Neuron (in vitro differentiated cells): ENCODE results near the gene APPBP2.
A peak's percentile ranks its signal among the peaks of the same experiment; 100 is the strongest.

Experiments
- H2AFZ ChIP-seq: one replicate; pipeline ENCODE4 v1.6.1; 2013; ENCODE audit warnings: low read depth, mild to moderate bottlenecking, inconsistent platforms, low read length, moderate library complexity
- H3K27me3 ChIP-seq: one replicate; pipeline ENCODE4 v1.6.1; 2013; ENCODE audit warnings: low read length; ENCODE audit not compliant: insufficient read depth
- H3K36me3 ChIP-seq: one replicate; pipeline ENCODE4 v1.6.1; 2013; ENCODE audit warnings: low read length; ENCODE audit not compliant: insufficient read depth
- H3K4me1 ChIP-seq: one replicate; pipeline ENCODE4 v1.6.1; 2013; ENCODE audit warnings: low read length; ENCODE audit not compliant: insufficient read depth
- H3K4me3 ChIP-seq: 2 replicates; pipeline ENCODE4 v1.5.1; 2013; ENCODE audit warnings: mild to moderate bottlenecking, low read length, moderate library complexity
- H3K9me3 ChIP-seq: one replicate; pipeline ENCODE4 v1.6.1; 2013; ENCODE audit warnings: low read length

APPBP2 gene

DNA sequence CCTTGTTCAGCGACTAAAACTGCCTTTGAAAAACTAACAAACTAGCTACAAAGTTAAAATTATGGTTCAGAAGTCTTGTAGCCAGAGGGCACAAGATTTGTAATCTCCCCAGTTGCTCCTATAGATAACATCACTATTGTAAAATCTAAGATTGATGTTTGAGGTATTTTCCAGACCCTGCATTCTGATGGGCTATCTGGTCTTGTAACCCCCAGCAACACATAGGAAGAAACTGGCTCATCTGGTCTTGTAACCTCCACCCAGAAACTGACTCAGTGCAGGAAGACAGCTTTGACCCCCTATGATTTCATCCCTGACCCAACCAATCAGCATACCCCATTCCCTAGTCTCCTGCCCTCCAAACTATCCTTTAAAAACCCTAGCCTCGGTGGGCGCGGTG lies 116.0 kb downstream of the APPBP2 start:
- H2AFZ ChIP-seq: no peak overlapping the region
- no peaks in the 10 kb centered on the region for H3K36me3 ChIP-seq
- no peaks in the 10 kb centered on the region for H3K4me1 ChIP-seq
- no peaks in the 10 kb centered on the region for H3K9me3 ChIP-seq
- H3K27me3 ChIP-seq: no peaks in the 10 kb centered on the region
- H3K4me3 ChIP-seq: no peak overlapping the region

DNA sequence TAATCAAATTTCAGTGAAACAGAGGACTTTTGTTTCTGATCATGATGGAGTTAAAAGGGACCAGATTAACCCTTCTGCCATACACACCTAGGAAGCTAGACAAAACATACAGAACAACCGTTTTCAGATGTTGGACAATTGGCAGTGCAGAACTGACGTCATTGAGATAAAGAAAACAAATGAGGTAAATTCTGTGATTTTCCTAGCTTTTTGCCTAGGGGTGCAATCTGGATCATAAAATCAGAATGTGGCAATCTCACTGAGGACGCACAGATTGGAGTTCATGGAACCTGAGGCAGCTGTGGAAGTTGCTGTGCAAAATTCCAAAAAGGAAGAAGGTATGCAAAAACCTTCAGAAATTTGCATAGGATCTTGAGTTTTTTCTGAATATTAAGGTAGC lies 119.2 kb downstream of the APPBP2 start:
- Histone ChIP-seq H3K27me3 (no peaks in the 10 kb centered on the region), H3K36me3 (no peaks in the 10 kb centered on the region), H3K4me3 (no peak overlapping the region), H3K9me3 (no peaks in the 10 kb centered on the region), H3K4me1 (no peaks in the 10 kb centered on the region), H2AFZ (no peak overlapping the region)

DNA sequence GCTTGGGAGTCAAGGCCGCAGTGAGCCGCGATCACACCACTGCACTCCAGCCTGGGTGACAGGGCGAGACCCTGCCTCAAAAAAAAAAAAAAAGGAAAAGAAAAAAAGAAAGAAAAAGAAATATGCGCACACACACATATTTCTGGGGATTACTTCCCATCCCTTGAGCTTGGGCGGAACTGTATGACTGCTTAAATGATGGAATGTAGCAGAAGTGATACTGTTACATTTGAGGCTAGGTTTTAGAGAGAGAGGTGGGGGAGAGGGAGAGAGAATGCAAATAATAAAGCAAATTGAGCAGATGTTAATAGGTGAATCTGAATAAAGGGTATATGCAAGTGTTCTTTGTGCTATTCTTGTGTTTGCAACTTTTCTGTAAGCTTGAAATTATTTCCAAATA lies 122.1 kb downstream of the APPBP2 start:
- Histone ChIP-seq H3K9me3 (no peaks in the 10 kb centered on the region), H3K27me3 (no peaks in the 10 kb centered on the region), H3K4me1 (no peaks in the 10 kb centered on the region), H2AFZ (peak overlapping the region; percentile 26), H3K36me3 (no peaks in the 10 kb centered on the region), H3K4me3 (no peak overlapping the region)

DNA sequence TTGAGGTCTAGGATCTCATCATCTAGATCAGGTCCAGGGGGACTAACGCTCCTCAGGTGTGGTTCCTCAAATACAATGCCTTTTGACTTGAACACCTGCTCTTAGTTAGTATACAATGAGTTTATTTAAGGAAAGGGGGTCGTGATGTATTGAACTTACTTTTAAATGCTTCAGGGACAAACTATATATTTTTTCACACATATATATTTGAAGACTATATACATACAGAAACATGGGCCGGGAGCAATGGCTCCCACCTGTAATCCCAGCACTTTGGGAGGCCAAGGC lies 122.6 kb downstream of the APPBP2 start:
- Histone ChIP-seq H3K27me3 (no peaks in the 10 kb centered on the region), H3K4me3 (no peak overlapping the region), H3K9me3 (no peaks in the 10 kb centered on the region), H3K4me1 (no peaks in the 10 kb centered on the region), H2AFZ (no peak overlapping the region), H3K36me3 (no peaks in the 10 kb centered on the region)

GRCh38 chr17:60401819-60402218 lies 124.2 kb downstream of the APPBP2 start:
- no peak overlapping the region for H2AFZ ChIP-seq
- no peaks in the 10 kb centered on the region for H3K27me3 ChIP-seq
- no peaks in the 10 kb centered on the region for H3K4me1 ChIP-seq
- H3K4me3 ChIP-seq: no peak overlapping the region
- no peaks in the 10 kb centered on the region for H3K36me3 ChIP-seq
- H3K9me3 ChIP-seq: no peaks in the 10 kb centered on the region

DNA sequence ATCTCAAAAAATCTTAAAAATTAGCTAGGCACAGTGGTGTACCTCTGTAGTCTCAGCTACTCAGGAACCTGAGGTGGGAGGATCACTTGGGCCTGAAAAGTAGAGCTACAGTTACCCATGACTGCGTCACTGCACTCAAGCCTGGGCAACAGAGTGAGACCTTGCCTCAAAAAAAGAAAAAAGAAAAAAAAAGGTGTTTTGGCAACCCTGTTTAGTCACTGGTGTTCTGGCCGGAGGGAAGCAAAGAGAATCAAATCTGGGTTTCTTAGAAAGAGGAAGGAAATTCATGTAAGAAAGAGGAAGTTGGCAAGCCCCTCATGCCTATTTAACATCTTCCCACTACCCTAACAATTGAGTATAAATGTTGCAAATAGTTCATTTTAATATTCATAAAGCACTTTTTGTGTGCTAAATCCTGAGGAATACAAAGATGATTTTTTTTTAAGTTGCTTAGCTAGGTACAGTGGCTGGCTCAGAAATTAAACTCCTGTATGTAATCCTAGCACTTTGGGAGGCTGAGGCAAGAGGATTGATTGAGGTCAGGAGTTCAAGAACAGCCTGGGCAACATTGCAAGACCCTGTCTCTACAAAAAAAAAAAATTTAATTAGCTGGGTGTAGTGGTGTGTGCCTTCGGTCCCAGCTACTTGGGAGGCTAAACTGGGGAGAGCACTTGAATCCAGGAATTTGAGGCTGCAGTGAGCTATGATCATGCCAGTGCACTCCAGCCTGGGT lies 127.6 kb downstream of the APPBP2 start:
- Histone ChIP-seq H2AFZ (no peak overlapping the region), H3K27me3 (no peaks in the 10 kb centered on the region), H3K9me3 (no peaks in the 10 kb centered on the region), H3K4me3 (no peak overlapping the region), H3K36me3 (no peaks in the 10 kb centered on the region), H3K4me1 (no peaks in the 10 kb centered on the region)

- Histone ChIP-seq H3K4me1 (peaks cover 5% of the 10 kb centered on the region), H2AFZ (no peak overlapping the region), H3K27me3 (no peaks in the 10 kb centered on the region), H3K36me3 (no peaks in the 10 kb centered on the region), H3K9me3 (no peaks in the 10 kb centered on the region), H3K4me3 (no peak overlapping the region)
These were observed 129.6 kb downstream of the APPBP2 start for GRCh38 chr17:60396412-60396811.

- no peaks in the 10 kb centered on the region for H3K9me3 ChIP-seq
- H2AFZ ChIP-seq: no peak overlapping the region
- H3K36me3 ChIP-seq: no peaks in the 10 kb centered on the region
- H3K27me3 ChIP-seq: no peaks in the 10 kb centered on the region
- peaks cover 5% of the 10 kb centered on the region for H3K4me1 ChIP-seq
- no peak overlapping the region for H3K4me3 ChIP-seq
These were observed 130.5 kb downstream of the APPBP2 start for GRCh38 chr17:60395508-60396065.

- Histone ChIP-seq H2AFZ (no peak overlapping the region), H3K36me3 (no peaks in the 10 kb centered on the region), H3K4me3 (no peak overlapping the region), H3K4me1 (peaks cover 12% of the 10 kb centered on the region), H3K27me3 (no peaks in the 10 kb centered on the region), H3K9me3 (no peaks in the 10 kb centered on the region)
These were observed 132.0 kb downstream of the APPBP2 start for GRCh38 chr17:60393840-60394723.
